Gastrocnemius medialis (tissue), 4 donors: Measurements from ENCODE around the gene SLC24A4.

Experiments used
- CTCF ChIP-seq, 5 experiments: fragments of 450-650 bp in 3 of 5; fragments of 200-600 bp in 2 of 5; sonication (generic) in 2 of 5; IDR thresholded peaks in 4 of 5; conservative IDR thresholded peaks in 1 of 5; 1 replicate in 4 of 5; 2 replicates in 1 of 5; pipeline ENCODE4 v1.5.1; 2016 to 2019; ENCODE audit warnings: antibody characterized with exemption in 5 of 5, mild to moderate bottlenecking in 3 of 5, moderate library complexity in 3 of 5
- POLR2A ChIP-seq, 2 donors: fragments of 450-650 bp; IDR thresholded peaks; one replicate each; pipeline ENCODE4 v1.6.1; 2017; ENCODE audit warnings: antibody characterized with exemption in 2 of 2, mild to moderate bottlenecking in 2 of 2, moderate library complexity in 2 of 2

- TF ChIP-seq POLR2A (IDR thresholded peaks at IDR 0.05) (no peak), CTCF (IDR thresholded peaks at IDR 0.05 in 4 of 5, conservative IDR thresholded peaks at IDR 0.05 in 1 of 5) (no peak)
Observed at GRCh38 chr14:92276074-92276473, 46.9 kb upstream of the SLC24A4 start.
